Measurements from ENCODE around the gene SCRN1.

- TF ChIP-seq POLR2A (IDR thresholded peaks at IDR 0.05) (no peak), CTCF (IDR thresholded peaks at IDR 0.05) (no peak), POLR2AphosphoS5 (IDR thresholded peaks at IDR 0.05) (no peak), EP300 (IDR thresholded peaks at IDR 0.05; ENCODE audit: low read depth) (no peak)
These were observed 44.3 kb downstream of the SCRN1 start for GRCh38 chr7:29945259-29945809.
